ENCODE measurements around the gene PURB. TPM values are rescaled to one million over a fixed set of nuclear protein-coding genes. Genes with fewer than 3 reads are reported as not detected.
A peak's percentile ranks its signal among the peaks of the same experiment; 100 is the strongest.

Gene PURB
- polyA plus RNA-seq, 3 donors, result 3.0 to 13.0 (median 3.0) TPM

DNA sequence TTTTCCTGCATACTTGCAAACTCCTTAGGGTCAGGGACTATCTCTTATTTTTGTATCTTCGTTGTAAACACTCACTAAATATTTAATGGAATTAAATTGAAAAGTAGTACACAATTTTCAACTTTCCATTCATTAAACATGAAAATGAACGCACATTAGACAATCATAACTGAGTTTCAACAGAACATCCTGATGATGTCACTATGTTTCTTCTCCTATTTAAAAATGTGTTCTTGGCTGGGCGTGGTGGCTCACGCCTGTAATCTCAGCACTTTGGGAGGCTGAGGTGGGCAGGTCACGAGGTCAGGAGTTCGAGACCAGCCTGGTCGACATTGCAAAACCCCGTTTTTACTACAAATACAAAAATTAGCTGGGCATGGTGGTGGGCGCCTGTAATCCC, 14.1 kb upstream of the PURB start:
- Histone ChIP-seq H3K27ac (ENCODE audit: low read depth in 1 of 2, low read length in 2 of 2) (no peak overlapping the region), H2AFZ (ENCODE audit: insufficient read depth, low read depth, low read length, poor library complexity, severe bottlenecking) (no peak overlapping the region), H3K4me3 (replicated peaks in 1 of 3; ENCODE audit: low read depth in 2 of 3, low read length in 3 of 3) (no peak overlapping the region), H3K9ac (ENCODE audit: insufficient read depth, low read length, poor library complexity, severe bottlenecking) (no peak overlapping the region), H3K4me1 (ENCODE audit: control insufficient read depth in 1 of 2, insufficient read depth in 2 of 2, low read length in 2 of 2) (no peaks in the 10 kb centered on the region), H3K27me3 (ENCODE audit: control insufficient read depth in 2 of 2, insufficient read depth in 2 of 2, low read length in 2 of 2) (no peaks in the 10 kb centered on the region), H3K9me3 (replicated peaks in 1 of 2; ENCODE audit: control insufficient read depth in 1 of 2, insufficient read depth in 1 of 2, low read length in 2 of 2) (no peaks in the 10 kb centered on the region), H3K4me2 (replicated peaks; ENCODE audit: extremely low read depth, low read length, poor library complexity, severe bottlenecking) (no peak overlapping the region), H4K20me1 (ENCODE audit: insufficient read depth, low read length) (no peaks in the 10 kb centered on the region), H3K79me2 (ENCODE audit: insufficient read depth, low read length) (no peaks in the 10 kb centered on the region), H3K36me3 (replicated peaks in 1 of 2; ENCODE audit: control insufficient read depth in 1 of 2, insufficient read depth in 2 of 2, low read length in 2 of 2) (no peaks in the 10 kb centered on the region)
- WGBS (ENCODE audit: insufficient coverage), result 100% methylated on average over 1 of the region's 9 CpGs
- peaks cover 0 to 3% (median 0%) of the 10 kb centered on the region in 7 donors for H3K9me3 Mint-ChIP-seq
- DNase-seq, result no peak
- peaks cover 0 to 4% (median 0%) of the 10 kb centered on the region in 3 donors for H3K27me3 Mint-ChIP-seq (ENCODE audit: low read depth in 3 of 3)
- no peak overlapping the region for H3K4me3 Mint-ChIP-seq
- TF ChIP-seq, protein P1, sequence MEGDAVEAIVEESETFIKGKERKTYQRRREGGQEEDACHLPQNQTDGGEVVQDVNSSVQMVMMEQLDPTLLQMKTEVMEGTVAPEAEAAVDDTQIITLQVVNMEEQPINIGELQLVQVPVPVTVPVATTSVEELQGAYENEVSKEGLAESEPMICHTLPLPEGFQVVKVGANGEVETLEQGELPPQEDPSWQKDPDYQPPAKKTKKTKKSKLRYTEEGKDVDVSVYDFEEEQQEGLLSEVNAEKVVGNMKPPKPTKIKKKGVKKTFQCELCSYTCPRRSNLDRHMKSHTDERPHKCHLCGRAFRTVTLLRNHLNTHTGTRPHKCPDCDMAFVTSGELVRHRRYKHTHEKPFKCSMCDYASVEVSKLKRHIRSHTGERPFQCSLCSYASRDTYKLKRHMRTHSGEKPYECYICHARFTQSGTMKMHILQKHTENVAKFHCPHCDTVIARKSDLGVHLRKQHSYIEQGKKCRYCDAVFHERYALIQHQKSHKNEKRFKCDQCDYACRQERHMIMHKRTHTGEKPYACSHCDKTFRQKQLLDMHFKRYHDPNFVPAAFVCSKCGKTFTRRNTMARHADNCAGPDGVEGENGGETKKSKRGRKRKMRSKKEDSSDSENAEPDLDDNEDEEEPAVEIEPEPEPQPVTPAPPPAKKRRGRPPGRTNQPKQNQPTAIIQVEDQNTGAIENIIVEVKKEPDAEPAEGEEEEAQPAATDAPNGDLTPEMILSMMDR (IDR thresholded peaks at IDR 0.05), result no peak
- intact Hi-C loops (cut with micrococcal nuclease), result no loop called here
- H3K4me1 Mint-ChIP-seq, result peaks cover 8% of the 10 kb centered on the region
- no peaks in the 10 kb centered on the region for H3K36me3 Mint-ChIP-seq
- peak overlapping the region in 1 of 7 donors; percentile 80 for H3K27ac Mint-ChIP-seq

DNA sequence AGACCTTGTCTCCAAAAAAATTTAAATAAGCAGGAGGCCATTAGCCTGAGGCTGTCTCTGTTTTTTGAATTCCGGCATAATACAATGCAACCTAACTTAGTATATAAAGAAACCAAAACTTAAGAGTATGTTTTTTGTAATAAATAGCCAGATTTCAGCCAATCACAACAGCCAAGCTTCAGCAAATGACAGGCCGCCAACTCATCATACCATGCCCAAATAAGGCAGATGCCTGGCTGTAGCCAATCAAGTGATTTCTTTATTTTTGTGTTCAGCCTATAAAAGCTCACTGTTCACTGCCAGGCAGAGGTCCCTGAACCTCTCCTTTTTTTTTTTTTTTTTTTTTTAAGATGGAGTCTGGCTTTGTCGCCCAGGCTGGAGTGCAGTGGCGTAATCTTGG, 12.7 kb upstream of the PURB start:
- Histone ChIP-seq H4K20me1 (ENCODE audit: insufficient read depth, low read length) (no peaks in the 10 kb centered on the region), H3K4me2 (replicated peaks; ENCODE audit: extremely low read depth, low read length, poor library complexity, severe bottlenecking) (no peak overlapping the region), H3K4me3 (replicated peaks in 1 of 3; ENCODE audit: low read depth in 2 of 3, low read length in 3 of 3) (no peak overlapping the region), H3K27ac (ENCODE audit: low read depth in 1 of 2, low read length in 2 of 2) (no peak overlapping the region), H3K9me3 (replicated peaks in 1 of 2; ENCODE audit: control insufficient read depth in 1 of 2, insufficient read depth in 1 of 2, low read length in 2 of 2) (no peaks in the 10 kb centered on the region), H3K9ac (ENCODE audit: insufficient read depth, low read length, poor library complexity, severe bottlenecking) (no peak overlapping the region), H3K36me3 (replicated peaks in 1 of 2; ENCODE audit: control insufficient read depth in 1 of 2, insufficient read depth in 2 of 2, low read length in 2 of 2) (no peaks in the 10 kb centered on the region), H3K79me2 (ENCODE audit: insufficient read depth, low read length) (no peaks in the 10 kb centered on the region), H3K27me3 (ENCODE audit: control insufficient read depth in 2 of 2, insufficient read depth in 2 of 2, low read length in 2 of 2) (no peaks in the 10 kb centered on the region), H2AFZ (ENCODE audit: insufficient read depth, low read depth, low read length, poor library complexity, severe bottlenecking) (no peak overlapping the region), H3K4me1 (ENCODE audit: control insufficient read depth in 1 of 2, insufficient read depth in 2 of 2, low read length in 2 of 2) (no peaks in the 10 kb centered on the region)
- no CpG with 5 or more reads among the region's 4 CpGs for WGBS (ENCODE audit: insufficient coverage)
- H3K27me3 Mint-ChIP-seq (ENCODE audit: low read depth in 3 of 3), result peaks cover 0 to 4% (median 0%) of the 10 kb centered on the region in 3 donors
- no peaks in the 10 kb centered on the region for H3K36me3 Mint-ChIP-seq
- intact Hi-C loops (cut with micrococcal nuclease), result no loop called here
- H3K4me3 Mint-ChIP-seq, result no peak overlapping the region
- peaks cover 10% of the 10 kb centered on the region for H3K4me1 Mint-ChIP-seq
- peaks cover 0 to 3% (median 0%) of the 10 kb centered on the region in 7 donors for H3K9me3 Mint-ChIP-seq
- H3K27ac Mint-ChIP-seq, result peak overlapping the region in 2 of 7 donors; percentile 65 to 68
- TF ChIP-seq, protein P1 (IDR thresholded peaks at IDR 0.05), result no peak
- peak in 1 of 3 donors; percentile 42 for DNase-seq

Data from CD14-positive monocyte (primary cell).